ENCODE measurements around the gene MIXL1.
A peak's percentile ranks its signal among the peaks of the same experiment; 100 is the strongest.
"Not testable (repeated sequence)": the region's sequence is repeated elsewhere in the genome, so short reads cannot be mapped to it uniquely, and the experiment has no call there.

Gene MIXL1

GRCh38 chr1:226233293-226233692, 9.8 kb downstream of the MIXL1 start:
- Mint-ChIP-seq H3K4me1 (peaks cover 5% of the 10 kb centered on the region), H3K36me3 (peaks cover 10% of the 10 kb centered on the region), H3K27ac (no peak overlapping the region), H3K4me3 (no peak overlapping the region), H3K9me3 (no peaks in the 10 kb centered on the region), H3K27me3 (no peaks in the 10 kb centered on the region)
- peak; percentile 100 for ATAC-seq (ENCODE audit: low read depth)
- peak in 1 of 2 donors; percentile 33 for DNase-seq (ENCODE audit: low spot score in 2 of 2)

GRCh38 chr1:226233806-226234205, 10.3 kb downstream of the MIXL1 start:
- ATAC-seq (ENCODE audit: low read depth): no peak
- no peak for DNase-seq (ENCODE audit: low spot score in 2 of 2)
- Mint-ChIP-seq H3K4me3 (peak overlapping the region; percentile 46), H3K27ac (no peak overlapping the region), H3K36me3 (peaks cover 12% of the 10 kb centered on the region), H3K9me3 (no peaks in the 10 kb centered on the region), H3K4me1 (peaks cover 5% of the 10 kb centered on the region), H3K27me3 (no peaks in the 10 kb centered on the region)

DNA sequence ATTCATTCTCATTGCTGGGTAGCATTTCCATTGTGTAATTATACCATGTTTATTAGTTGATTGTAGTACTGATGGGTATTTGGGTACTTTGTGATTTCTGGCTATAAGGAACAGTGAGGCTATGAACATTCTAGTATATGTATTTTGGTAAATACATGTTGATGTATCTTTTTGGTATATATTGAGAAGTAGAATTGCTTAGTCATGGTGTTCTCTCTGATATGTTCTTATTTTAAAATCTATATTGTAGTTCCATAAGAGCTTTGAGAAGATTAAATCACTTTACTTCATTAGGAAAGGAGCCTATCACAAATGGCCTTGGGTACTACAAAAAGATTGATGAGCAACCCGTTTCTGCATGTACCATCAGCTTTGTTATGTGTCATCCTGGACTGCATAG, 13.4 kb downstream of the MIXL1 start:
- H3K27ac Mint-ChIP-seq: no peak overlapping the region
- H3K9me3 Mint-ChIP-seq: no peaks in the 10 kb centered on the region
- ATAC-seq (ENCODE audit: low read depth) (no peak), DNase-seq (ENCODE audit: low spot score in 2 of 2) (no peak)
- no peak overlapping the region for H3K4me3 Mint-ChIP-seq
- H3K4me1 Mint-ChIP-seq: peaks cover 5% of the 10 kb centered on the region
- H3K36me3 Mint-ChIP-seq: peaks cover 12% of the 10 kb centered on the region
- no peaks in the 10 kb centered on the region for H3K27me3 Mint-ChIP-seq

- H3K9me3 Mint-ChIP-seq: no peaks in the 10 kb centered on the region
- no peak overlapping the region for H3K27ac Mint-ChIP-seq
- H3K36me3 Mint-ChIP-seq: peaks cover 12% of the 10 kb centered on the region
- DNase-seq (ENCODE audit: low spot score in 2 of 2) (no peak), ATAC-seq (ENCODE audit: low read depth) (no peak)
- H3K27me3 Mint-ChIP-seq: no peaks in the 10 kb centered on the region
- H3K4me1 Mint-ChIP-seq: no peaks in the 10 kb centered on the region
- no peak overlapping the region for H3K4me3 Mint-ChIP-seq
Measured at GRCh38 chr1:226239421-226239820, 16.0 kb downstream of the MIXL1 start.

GRCh38 chr1:226248091-226248490, 24.6 kb downstream of the MIXL1 start:
- Mint-ChIP-seq H3K4me3 (no peak overlapping the region), H3K27ac (no peak overlapping the region), H3K36me3 (peaks cover 10% of the 10 kb centered on the region), H3K9me3 (no peaks in the 10 kb centered on the region), H3K27me3 (no peaks in the 10 kb centered on the region), H3K4me1 (peaks cover 9% of the 10 kb centered on the region)
- DNase-seq (ENCODE audit: low spot score in 2 of 2) (no peak), ATAC-seq (ENCODE audit: low read depth) (no peak)

DNA sequence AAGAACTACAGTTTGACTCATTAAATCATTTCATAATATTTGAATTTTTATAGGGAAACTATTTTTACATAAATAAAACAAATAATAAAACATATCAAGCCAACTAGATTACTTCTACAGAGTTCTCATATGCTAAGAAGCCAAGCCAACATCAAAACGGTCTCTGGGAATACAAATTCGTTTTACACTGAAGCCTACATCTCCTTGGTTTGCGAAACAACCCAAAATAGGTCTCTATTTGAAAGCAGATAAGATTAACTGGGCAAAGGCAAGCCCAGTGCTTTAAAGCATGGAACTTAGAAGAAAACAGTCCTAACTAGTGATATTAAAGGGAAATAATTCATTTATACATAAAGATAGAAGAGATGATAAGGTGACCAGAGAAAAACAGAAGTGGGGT, 25.3 kb downstream of the MIXL1 start:
- Mint-ChIP-seq H3K9me3 (no peaks in the 10 kb centered on the region), H3K4me3 (no peak overlapping the region), H3K36me3 (peaks cover 10% of the 10 kb centered on the region), H3K27me3 (no peaks in the 10 kb centered on the region), H3K4me1 (peaks cover 9% of the 10 kb centered on the region), H3K27ac (no peak overlapping the region)
- ATAC-seq (ENCODE audit: low read depth) (no peak), DNase-seq (ENCODE audit: low spot score in 2 of 2) (no peak)

DNA sequence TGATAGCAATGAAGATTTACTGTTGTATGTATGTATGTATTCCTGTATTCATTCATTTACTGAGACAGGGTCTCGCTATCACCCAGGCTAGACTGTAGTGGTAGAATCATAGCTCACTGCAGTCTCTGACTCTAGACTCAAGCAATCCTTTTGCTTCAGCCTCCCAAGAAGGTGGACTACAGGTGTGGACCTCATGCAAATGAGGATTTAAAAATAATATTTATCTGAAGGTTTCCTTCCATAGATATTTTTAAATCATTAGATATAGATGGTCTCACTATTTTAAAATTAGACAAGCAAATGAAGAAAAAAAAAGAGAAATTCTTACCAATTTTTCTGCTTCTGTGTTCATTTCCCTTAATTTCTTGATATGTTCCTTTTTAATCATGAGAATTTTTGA, 27.0 kb downstream of the MIXL1 start:
- no peaks in the 10 kb centered on the region for H3K27me3 Mint-ChIP-seq
- ATAC-seq (ENCODE audit: low read depth): no peak
- H3K4me1 Mint-ChIP-seq: peaks cover 9% of the 10 kb centered on the region
- H3K9me3 Mint-ChIP-seq: no peaks in the 10 kb centered on the region
- no peak overlapping the region for H3K4me3 Mint-ChIP-seq
- no peak for DNase-seq (ENCODE audit: low spot score in 2 of 2)
- peaks cover 9% of the 10 kb centered on the region for H3K36me3 Mint-ChIP-seq
- H3K27ac Mint-ChIP-seq: no peak overlapping the region

- not testable (repeated sequence) for H3K4me3 Mint-ChIP-seq; ATAC-seq (ENCODE audit: low read depth); H3K9me3 Mint-ChIP-seq
Measured at GRCh38 chr1:226252841-226253240, 29.4 kb downstream of the MIXL1 start.

DNA sequence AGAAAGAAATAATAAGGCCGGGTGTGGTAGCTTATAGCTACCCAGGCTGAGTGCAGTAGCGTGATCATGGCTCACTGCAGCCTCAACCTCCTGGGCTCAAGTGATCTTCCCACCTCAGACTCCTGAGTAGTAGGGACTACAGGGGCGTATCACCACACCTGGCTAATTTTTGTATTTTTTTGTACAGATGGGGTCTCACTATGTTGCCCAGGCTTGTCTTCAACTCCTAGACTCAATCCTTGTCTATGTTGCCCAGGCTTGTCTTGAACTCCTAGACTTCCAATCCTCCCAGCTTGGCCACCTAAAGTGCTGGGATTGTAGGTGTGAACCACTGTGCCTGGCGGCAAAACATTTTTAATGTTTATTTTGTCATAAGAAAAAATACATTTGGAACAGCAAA, 30.5 kb downstream of the MIXL1 start:
- no peak for DNase-seq (ENCODE audit: low spot score in 2 of 2)
- H3K4me1 Mint-ChIP-seq: peaks cover 6% of the 10 kb centered on the region
- ATAC-seq (ENCODE audit: low read depth): no peak
- H3K27me3 Mint-ChIP-seq: no peaks in the 10 kb centered on the region
- H3K27ac Mint-ChIP-seq: no peak overlapping the region
- peaks cover 11% of the 10 kb centered on the region for H3K36me3 Mint-ChIP-seq
- no peak overlapping the region for H3K4me3 Mint-ChIP-seq
- H3K9me3 Mint-ChIP-seq: no peaks in the 10 kb centered on the region

More at GRCh38 chr1:226252841-226253240, 29.4 kb downstream of the MIXL1 start:
- not testable (repeated sequence) for H3K4me1 Mint-ChIP-seq; H3K27ac Mint-ChIP-seq; DNase-seq (ENCODE audit: low spot score in 2 of 2); H3K36me3 Mint-ChIP-seq; H3K27me3 Mint-ChIP-seq

DNA sequence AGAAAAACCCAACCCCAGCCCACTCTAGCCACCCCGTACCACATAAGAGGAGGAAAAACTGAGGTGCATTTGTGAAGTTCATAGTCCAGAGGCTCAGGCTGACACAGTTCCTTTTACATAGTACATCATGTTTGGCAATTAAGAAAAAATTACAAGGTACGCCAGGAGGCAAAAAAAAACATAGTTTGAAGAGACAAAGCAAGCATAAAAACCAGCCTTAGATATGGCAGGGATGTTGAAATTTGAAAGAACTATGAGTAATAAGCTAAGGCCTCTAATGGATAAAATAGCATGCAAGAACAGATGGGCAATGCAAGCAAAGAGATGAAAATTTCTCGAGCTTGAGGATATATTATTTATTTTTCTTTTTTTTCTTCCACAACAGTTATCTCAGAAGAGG, 31.9 kb downstream of the MIXL1 start:
- no peaks in the 10 kb centered on the region for H3K27me3 Mint-ChIP-seq
- DNase-seq (ENCODE audit: low spot score in 2 of 2): no peak
- H3K4me3 Mint-ChIP-seq: no peak overlapping the region
- peaks cover 1% of the 10 kb centered on the region for H3K4me1 Mint-ChIP-seq
- peaks cover 15% of the 10 kb centered on the region for H3K36me3 Mint-ChIP-seq
- H3K9me3 Mint-ChIP-seq: peaks cover 5% of the 10 kb centered on the region
- no peak overlapping the region for H3K27ac Mint-ChIP-seq
- no peak for ATAC-seq (ENCODE audit: low read depth)

- Mint-ChIP-seq H3K27ac (no peak overlapping the region), H3K9me3 (peaks cover 8% of the 10 kb centered on the region), H3K27me3 (no peaks in the 10 kb centered on the region), H3K4me1 (no peaks in the 10 kb centered on the region), H3K36me3 (peaks cover 22% of the 10 kb centered on the region), H3K4me3 (no peak overlapping the region)
- ATAC-seq (ENCODE audit: low read depth) (no peak), DNase-seq (ENCODE audit: low spot score in 2 of 2) (no peak)
Measured at GRCh38 chr1:226261818-226262217, 38.4 kb downstream of the MIXL1 start.

GRCh38 chr1:226268421-226269124, 45.1 kb downstream of the MIXL1 start:
- Mint-ChIP-seq H3K4me3 (no peak overlapping the region), H3K27me3 (no peaks in the 10 kb centered on the region), H3K4me1 (no peaks in the 10 kb centered on the region), H3K27ac (no peak overlapping the region), H3K36me3 (peaks cover 5% of the 10 kb centered on the region), H3K9me3 (no peaks in the 10 kb centered on the region)
- ATAC-seq (ENCODE audit: low read depth) (no peak), DNase-seq (ENCODE audit: low spot score in 2 of 2) (no peak)

- H3K4me1 Mint-ChIP-seq; H3K27ac Mint-ChIP-seq; H3K9me3 Mint-ChIP-seq; H3K36me3 Mint-ChIP-seq; ATAC-seq (ENCODE audit: low read depth); H3K27me3 Mint-ChIP-seq; DNase-seq (ENCODE audit: low spot score in 2 of 2); H3K4me3 Mint-ChIP-seq: not testable (repeated sequence)
Measured at GRCh38 chr1:226272233-226272902, 48.9 kb downstream of the MIXL1 start.

GRCh38 chr1:226274138-226274537, 50.7 kb downstream of the MIXL1 start:
- no peaks in the 10 kb centered on the region for H3K4me1 Mint-ChIP-seq
- ATAC-seq (ENCODE audit: low read depth): no peak
- H3K27ac Mint-ChIP-seq: no peak overlapping the region
- peaks cover 2% of the 10 kb centered on the region for H3K36me3 Mint-ChIP-seq
- H3K4me3 Mint-ChIP-seq: no peak overlapping the region
- no peaks in the 10 kb centered on the region for H3K27me3 Mint-ChIP-seq
- DNase-seq (ENCODE audit: low spot score in 2 of 2): no peak
- no peaks in the 10 kb centered on the region for H3K9me3 Mint-ChIP-seq

All from memory B cell (primary cell).